ENCODE results near the gene NCSTN.

Gene NCSTN

GRCh38 chr1:160407839-160408801 is 64.9 kb downstream of the NCSTN start:
- no peak for DNase-seq

All from NCI-H2029 treated with DMSO at 0.1 percent for 48 hours (cell line).